K562 (cell line): ENCODE measurements around the gene ARFGAP1. TPM values are rescaled to one million over a fixed set of nuclear protein-coding genes. Genes with fewer than 3 reads are reported as not detected.

Experiments
- BRF2 ChIP-seq: IDR thresholded peaks from 3 replicates; pipeline ENCODE4 v1.6.1; 2011; ENCODE audit warnings: borderline replicate concordance, mild to moderate bottlenecking; ENCODE audit not compliant: insufficient read length, insufficient read depth
- HMGXB4 ChIP-seq: sonication (generic); formaldehyde crosslinking; IDR thresholded peaks from 2 replicates; pipeline ENCODE4 v1.8.1; 2023; ENCODE audit warnings: mild to moderate bottlenecking, missing genetic modification reagents
- MTA3 ChIP-seq: fragments of 450-650 bp; formaldehyde crosslinking; IDR thresholded peaks from 2 replicates; pipeline ENCODE4 v1.6.1; 2017; ENCODE audit warnings: mild to moderate bottlenecking, borderline replicate concordance
- SAFB2 ChIP-seq: fragments of 200-400 bp; formaldehyde crosslinking; IDR thresholded peaks from 2 replicates; pipeline ENCODE4 v1.6.1; 2018; ENCODE audit warnings: borderline replicate concordance, low read length, low read depth, moderate library complexity; ENCODE audit not compliant: severe bottlenecking
- WHSC1 ChIP-seq: IDR thresholded peaks from one replicate; pipeline ENCODE4 v1.6.1; 2012; ENCODE audit warnings: low read length, control low read depth, inconsistent platforms
- ZNF408 ChIP-seq: fragments of 250-450 bp; sonication (Bioruptor Pico); IDR thresholded peaks from 2 replicates; pipeline ENCODE4 v1.4.0; 2020; ENCODE audit warnings: low read depth, mild to moderate bottlenecking, moderate library complexity
- polyA plus RNA-seq, 8 experiments: library from polyadenylated mRNA; depleted of rRNA in 4 of 8; stranded (reverse) in 5 of 8; unstranded in 3 of 8; fragments of >200 nt; fragmentation: Nextera tagmentation in 2 of 8; fragmentation: Illumina TruSeq in 1 of 8; extraction: Ambion mirVana in 2 of 8; extraction: Trizol in 1 of 8; gene quantifications; 2 replicates each; pipeline versions ENCODE4 v1.2.1 to v1.2.3, GENCODE V29; 2011 to 2014; ENCODE audit warnings: inconsistent platforms in 1 of 8, missing spikeins in 1 of 8
- total RNA-seq, 7 experiments: library from RNA; depleted of rRNA in 6 of 7; stranded (reverse); fragments of >200 nt in 6 of 7; fragmentation: Illumina TruSeq in 2 of 7; extraction: Trizol in 2 of 7; gene quantifications; 2 replicates each; pipeline versions ENCODE4 v1.2.1 to v1.2.3, GENCODE V29; 2011 to 2021; ENCODE audit warnings: low replicate concordance in 1 of 7
- TF ChIP-seq, protein P1 (sequence below): sonication (generic); formaldehyde crosslinking; IDR thresholded peaks from 2 replicates; pipeline ENCODE4 v1.8.0; 2022; ENCODE audit warnings: mild to moderate bottlenecking, missing genetic modification reagents
- TF ChIP-seq, protein P2 (sequence below): fragments of 250-450 bp; sonication (Bioruptor Pico); IDR thresholded peaks from 2 replicates; pipeline ENCODE4 v1.4.0; 2020; ENCODE audit warnings: borderline replicate concordance
- TF ChIP-seq, protein P3 (sequence below), 2 experiments: fragments of 200-800 bp in 1 of 2; sonication (Bioruptor generic) in 1 of 2; sonication (generic) in 1 of 2; formaldehyde crosslinking in 1 of 2; IDR thresholded peaks in 1 of 2; conservative IDR thresholded peaks in 1 of 2; 2 replicates each; pipeline versions ENCODE4 v1.5.0 to v1.6.1; 2016 to 2020; ENCODE audit warnings: missing compliant biosample characterization in 1 of 2, missing genetic modification characterization in 1 of 2, missing genetic modification reagents in 1 of 2

The ARFGAP1 gene
- total and polyA plus RNA-seq, 9 of the 15 experiments (the other 6 are each of a cell fraction or from before 2014, with no cell fraction given) = 0.53 to 102 (median 33.5) TPM

DNA sequence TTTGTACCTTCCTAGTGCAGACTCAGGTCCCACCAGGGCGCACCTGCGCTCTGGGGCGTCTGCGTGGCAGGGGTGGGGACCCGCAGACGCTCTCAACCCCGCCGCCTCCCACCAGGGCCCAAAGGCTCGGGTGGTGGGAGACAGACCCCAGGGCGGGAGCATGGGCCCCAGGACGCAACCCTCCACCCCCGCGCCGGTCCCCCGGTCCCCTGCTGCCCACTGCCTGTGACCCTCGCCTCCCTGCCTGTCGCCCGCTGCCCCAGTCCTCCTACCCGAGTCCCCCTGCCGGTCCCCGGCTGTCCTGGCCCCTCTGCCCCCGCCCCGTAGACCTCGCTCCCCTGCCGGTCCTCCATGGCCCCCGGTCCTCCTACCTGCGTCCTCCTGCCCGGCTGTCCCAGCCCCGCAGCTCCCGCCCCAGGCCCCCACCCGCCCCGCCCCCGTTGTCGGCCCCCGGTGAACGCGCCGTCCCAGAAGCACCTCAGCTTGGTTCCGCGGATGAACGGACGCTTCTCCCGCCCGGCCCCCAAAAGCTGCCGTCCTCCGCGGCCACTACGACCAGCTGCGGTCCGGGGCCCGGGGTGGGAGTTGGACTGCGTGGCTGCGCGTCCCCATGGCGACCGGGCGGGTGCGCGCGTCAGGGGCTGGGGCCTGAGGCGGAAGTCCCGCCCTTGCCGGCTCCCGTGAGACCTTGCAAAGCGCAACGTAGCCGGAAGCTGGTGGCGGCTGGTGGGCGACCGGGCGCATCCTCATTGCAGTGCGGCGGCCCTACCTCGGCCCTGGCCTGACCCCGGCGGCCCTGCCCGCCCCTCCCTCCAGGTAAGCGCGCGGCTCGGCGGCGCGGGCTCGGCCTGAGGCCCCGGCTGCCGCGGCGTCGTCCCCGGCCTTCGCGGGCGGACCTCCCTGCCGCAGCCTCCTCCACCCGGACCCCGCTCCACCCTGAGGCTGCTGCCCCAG, at the start of gene ARFGAP1 (continued):
- TF ChIP-seq, protein P1, sequence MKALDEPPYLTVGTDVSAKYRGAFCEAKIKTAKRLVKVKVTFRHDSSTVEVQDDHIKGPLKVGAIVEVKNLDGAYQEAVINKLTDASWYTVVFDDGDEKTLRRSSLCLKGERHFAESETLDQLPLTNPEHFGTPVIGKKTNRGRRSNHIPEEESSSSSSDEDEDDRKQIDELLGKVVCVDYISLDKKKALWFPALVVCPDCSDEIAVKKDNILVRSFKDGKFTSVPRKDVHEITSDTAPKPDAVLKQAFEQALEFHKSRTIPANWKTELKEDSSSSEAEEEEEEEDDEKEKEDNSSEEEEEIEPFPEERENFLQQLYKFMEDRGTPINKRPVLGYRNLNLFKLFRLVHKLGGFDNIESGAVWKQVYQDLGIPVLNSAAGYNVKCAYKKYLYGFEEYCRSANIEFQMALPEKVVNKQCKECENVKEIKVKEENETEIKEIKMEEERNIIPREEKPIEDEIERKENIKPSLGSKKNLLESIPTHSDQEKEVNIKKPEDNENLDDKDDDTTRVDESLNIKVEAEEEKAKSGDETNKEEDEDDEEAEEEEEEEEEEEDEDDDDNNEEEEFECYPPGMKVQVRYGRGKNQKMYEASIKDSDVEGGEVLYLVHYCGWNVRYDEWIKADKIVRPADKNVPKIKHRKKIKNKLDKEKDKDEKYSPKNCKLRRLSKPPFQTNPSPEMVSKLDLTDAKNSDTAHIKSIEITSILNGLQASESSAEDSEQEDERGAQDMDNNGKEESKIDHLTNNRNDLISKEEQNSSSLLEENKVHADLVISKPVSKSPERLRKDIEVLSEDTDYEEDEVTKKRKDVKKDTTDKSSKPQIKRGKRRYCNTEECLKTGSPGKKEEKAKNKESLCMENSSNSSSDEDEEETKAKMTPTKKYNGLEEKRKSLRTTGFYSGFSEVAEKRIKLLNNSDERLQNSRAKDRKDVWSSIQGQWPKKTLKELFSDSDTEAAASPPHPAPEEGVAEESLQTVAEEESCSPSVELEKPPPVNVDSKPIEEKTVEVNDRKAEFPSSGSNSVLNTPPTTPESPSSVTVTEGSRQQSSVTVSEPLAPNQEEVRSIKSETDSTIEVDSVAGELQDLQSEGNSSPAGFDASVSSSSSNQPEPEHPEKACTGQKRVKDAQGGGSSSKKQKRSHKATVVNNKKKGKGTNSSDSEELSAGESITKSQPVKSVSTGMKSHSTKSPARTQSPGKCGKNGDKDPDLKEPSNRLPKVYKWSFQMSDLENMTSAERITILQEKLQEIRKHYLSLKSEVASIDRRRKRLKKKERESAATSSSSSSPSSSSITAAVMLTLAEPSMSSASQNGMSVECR = 0 out of 2 replicates have a peak, but pooled peaks have one; percentile 53
- no peak for TF ChIP-seq ZNF408 (CRISPR knock-in tag)
- no peak for TF ChIP-seq SAFB2
- 0 out of 2 replicates have a peak, but pooled peaks have one; percentile 27 for TF ChIP-seq MTA3
- TF ChIP-seq WHSC1 = no peak
- TF ChIP-seq, protein P2, sequence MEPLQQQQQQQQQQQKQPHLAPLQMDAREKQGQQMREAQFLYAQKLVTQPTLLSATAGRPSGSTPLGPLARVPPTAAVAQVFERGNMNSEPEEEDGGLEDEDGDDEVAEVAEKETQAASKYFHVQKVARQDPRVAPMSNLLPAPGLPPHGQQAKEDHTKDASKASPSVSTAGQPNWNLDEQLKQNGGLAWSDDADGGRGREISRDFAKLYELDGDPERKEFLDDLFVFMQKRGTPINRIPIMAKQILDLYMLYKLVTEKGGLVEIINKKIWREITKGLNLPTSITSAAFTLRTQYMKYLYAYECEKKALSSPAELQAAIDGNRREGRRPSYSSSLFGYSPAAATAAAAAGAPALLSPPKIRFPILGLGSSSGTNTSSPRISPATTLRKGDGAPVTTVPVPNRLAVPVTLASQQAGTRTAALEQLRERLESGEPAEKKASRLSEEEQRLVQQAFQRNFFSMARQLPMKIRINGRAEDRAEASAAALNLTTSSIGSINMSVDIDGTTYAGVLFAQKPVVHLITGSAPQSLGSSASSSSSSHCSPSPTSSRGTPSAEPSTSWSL (CRISPR knock-in tag) = no peak
- TF ChIP-seq BRF2 = no peak
- no peak; the same call in 1 of the 2 replicates for TF ChIP-seq HMGXB4 (CRISPR knock-in tag)
- TF ChIP-seq, protein P3, sequence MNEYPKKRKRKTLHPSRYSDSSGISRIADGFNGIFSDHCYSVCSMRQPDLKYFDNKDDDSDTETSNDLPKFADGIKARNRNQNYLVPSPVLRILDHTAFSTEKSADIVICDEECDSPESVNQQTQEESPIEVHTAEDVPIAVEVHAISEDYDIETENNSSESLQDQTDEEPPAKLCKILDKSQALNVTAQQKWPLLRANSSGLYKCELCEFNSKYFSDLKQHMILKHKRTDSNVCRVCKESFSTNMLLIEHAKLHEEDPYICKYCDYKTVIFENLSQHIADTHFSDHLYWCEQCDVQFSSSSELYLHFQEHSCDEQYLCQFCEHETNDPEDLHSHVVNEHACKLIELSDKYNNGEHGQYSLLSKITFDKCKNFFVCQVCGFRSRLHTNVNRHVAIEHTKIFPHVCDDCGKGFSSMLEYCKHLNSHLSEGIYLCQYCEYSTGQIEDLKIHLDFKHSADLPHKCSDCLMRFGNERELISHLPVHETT (CRISPR knock-in tag; conservative IDR thresholded peaks at IDR 0.05 in 1 of 2, IDR thresholded peaks at IDR 0.05 in 1 of 2) = no peak
